SKM-1 treated with dmso at 0.1 percent for 144 hours (cell line): ENCODE measurements around the gene ZRANB2.

Source experiments
- DNase-seq: peaks from one replicate; lab custom pipeline; 2025; ENCODE audit not compliant: unreplicated experiment; lab: John Stamatoyannopoulos, UW

ZRANB2 gene, protein sequence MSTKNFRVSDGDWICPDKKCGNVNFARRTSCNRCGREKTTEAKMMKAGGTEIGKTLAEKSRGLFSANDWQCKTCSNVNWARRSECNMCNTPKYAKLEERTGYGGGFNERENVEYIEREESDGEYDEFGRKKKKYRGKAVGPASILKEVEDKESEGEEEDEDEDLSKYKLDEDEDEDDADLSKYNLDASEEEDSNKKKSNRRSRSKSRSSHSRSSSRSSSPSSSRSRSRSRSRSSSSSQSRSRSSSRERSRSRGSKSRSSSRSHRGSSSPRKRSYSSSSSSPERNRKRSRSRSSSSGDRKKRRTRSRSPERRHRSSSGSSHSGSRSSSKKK

DNA sequence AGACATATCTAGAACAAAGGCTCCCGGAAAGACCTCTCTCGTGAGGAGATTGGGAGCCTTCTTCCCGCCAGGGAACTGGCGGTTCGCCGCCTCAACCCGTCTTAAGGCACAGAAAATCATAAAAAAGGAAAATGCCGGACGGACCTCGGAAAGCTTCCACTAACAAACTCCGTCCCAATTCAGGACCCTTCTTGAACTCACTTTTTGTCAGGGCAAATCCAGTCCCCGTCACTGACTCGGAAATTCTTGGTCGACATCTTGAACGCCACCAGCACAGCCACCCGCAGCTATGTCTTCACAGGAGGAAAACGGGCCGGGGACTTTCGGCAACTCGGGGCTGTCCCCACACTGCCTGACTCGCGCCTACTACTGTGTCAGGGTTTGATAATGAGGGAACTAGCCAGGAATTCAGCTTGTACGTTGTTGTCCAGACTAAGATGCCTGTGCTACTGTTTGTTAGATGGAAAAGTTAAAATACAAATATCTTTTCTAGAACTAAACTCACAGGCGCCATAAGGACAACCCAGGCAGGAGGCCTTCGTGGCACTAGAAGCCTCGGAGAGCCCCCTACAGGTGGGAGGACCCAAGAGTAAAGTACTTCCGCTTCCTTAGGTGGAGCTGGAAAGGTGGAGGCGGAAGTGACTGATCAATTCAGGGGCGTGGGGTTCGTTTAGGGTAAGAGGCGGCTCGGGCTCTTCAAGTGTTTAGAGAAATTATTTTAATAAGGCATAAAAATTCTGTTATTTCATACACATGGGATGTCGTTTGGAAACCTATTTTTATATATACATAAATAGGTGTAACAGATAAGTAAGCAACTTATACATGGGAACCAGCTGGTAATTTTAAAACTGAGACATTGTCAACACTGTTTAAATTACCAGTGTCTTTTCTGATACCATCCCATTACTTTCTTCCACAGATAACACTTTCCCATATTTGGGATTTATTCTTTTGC lies at the start of gene ZRANB2:
Gene ZRANB2, minus strand, starts transcription at position 297 of the 958 bp plus-strand sequence. Its CDS starts 40 bp downstream, at position 257.
- peak; percentile 97 for DNase-seq

DNA sequence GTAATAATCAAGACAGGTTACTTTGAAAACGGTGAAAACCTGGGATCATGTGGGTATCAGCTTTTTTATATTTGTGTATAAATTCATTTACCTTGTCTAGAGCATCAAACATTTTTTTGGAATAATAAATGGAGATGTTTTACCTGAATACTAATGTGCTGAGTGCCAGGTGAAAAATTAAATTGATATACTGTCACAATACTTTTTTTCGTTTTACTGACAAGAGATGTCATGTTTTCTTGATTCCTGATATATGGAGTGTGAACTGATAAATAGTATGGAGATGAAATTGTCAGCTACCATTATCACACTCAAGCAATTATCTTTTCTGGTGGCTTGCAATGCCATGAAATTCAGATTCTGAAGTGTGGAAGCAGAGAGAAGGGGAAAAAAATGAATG lies 47.2 kb upstream of the ZRANB2 start:
- no peak for DNase-seq

DNA sequence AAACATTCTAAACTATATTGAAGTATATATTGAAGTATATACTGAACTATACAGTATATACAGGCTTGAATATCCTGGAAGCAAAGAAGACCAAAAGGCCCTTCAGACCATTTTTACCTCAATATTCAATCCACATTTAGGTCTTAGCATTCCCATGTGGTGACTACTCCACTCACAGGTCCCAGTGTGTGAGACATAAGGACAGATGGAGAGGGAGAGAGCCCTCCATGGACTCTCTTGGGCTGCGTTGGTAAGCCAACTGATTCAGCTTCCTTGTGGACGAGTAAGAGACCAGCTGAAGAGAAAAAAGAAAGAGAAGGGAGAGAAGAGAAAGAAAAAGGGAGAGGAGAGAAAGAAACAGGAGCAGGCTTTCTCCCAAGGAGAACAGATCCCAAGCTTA lies 37.3 kb upstream of the ZRANB2 start:
- DNase-seq, result no peak

DNA sequence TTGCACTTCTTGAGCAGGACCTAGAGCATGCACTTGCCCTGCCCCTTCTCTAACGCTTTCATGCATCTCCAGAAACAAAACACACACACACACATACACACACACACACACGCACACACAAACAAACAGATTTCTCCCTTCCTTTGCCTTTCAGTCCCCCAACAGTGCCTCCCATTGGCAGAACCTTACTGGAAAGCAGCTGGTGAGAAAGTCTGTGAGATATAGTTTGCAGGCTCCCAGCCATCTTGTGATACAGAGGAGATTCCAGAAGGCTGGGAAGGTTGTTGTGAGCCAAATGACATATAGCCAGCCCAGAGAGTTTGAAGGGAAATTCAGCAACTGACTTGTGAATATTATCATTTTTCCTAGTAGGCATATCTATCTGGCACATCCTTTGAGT lies 35.9 kb upstream of the ZRANB2 start:
- DNase-seq, result no peak

DNA sequence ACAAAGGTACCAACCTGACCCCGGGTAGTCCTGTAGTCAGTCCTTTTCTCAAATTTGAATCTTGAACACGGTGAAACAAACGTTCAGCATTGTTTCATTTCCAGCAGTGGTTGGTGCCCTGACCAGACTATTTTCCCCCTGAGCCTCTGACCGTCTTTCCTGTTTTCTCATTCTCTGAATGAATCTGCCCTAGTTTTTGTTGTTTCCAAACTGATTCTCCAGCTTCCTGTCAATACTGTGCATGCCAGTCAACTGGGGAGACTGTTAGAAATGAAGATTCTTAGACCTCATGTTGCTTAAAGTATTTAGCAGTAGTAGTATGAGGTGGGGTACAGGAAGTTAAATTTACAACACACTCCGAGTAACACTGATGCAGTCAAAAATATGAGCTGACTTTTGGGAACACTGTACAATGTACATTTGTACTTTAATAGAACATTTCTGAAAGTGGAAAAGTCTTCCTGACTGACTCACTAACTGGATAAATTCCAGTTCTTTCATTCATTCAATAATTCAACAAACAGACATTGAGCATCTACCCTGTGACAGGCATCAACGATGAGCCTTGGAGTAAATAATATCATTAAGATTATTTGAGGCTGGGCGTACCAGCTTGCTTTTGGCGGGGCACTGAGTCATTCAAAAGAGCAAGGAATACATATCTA lies 26.0 kb upstream of the ZRANB2 start:
- no peak for DNase-seq

DNA sequence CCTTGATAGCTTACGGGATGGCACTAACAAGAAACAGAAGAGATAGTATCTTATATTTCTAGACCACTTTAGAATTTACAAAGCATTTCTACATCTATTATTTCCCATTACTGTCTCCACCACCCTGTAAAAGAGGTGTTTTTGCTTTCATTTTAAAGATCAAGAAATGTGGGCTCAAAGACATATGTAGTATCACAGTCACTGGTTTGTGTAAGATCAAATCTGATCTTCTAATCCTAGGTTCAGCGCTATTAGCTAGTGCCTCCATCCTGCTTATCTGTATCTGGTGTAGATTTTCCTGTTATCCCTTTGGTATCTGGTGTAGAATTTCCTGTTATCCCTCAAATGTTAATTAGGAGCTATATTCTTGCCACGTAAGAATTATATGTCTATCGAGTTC lies 23.6 kb upstream of the ZRANB2 start:
- DNase-seq, result no peak

DNA sequence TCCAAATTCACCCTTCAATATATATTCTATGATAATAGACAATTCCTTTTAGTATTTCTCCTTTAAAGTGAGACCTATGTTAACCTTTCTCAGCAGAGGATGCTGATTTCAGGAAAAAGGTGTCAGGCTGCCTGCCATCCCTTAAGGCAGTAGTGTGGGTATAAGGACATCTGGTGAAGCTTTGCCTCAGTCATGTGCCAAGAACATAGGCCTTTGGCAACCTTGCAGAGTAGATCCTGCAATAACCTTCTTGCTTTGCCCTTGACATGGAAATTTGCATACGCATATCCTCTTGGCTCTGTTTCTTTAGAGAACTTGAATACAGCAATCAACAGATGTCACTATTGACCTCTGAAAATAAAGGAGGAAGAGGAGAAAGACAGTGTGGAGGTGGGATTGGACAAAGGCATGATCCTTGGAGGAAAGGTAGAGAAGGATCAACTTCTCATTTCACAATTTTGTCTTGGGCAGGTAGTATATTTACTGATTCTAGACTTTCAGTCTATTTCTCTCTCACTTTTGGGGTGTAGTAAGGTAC lies 21.1 kb upstream of the ZRANB2 start:
- no peak for DNase-seq

DNA sequence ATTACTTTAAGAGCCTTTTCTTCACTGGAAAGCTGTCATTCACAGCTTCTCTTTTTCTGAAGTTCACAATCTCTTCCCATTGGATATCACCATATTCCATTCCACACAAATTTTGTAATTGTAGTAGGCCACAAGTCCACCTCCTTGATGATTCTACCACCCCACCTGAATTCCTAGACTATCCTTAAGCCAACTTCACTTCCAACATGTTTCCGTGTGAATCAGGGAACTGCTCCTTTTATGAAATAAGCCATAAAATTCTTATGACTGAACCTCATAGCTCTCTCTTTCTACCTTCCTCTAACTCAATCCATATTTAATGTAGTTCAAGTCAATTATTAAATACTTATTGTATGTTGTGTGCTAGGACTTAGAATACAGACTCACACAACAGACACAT lies 16.6 kb upstream of the ZRANB2 start:
- no peak for DNase-seq

DNA sequence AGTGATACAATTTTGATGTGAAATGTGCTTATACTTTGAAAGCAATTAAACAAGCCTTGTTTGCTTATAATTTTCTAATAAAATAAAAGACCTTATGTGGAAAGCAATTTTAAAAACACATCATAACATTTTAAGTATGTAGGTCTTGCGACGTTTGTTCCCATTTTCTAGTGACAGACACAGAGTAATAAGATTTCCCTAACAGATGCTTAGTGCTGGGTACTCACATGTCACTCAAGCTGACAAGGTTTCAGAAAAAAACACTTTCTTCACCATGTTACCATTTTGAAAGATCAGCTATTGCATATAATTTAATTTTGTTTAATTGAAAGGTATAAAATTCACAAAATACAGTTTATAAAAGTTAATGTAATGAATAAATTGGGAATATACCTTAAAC lies 14.1 kb upstream of the ZRANB2 start:
- DNase-seq, result no peak

DNA sequence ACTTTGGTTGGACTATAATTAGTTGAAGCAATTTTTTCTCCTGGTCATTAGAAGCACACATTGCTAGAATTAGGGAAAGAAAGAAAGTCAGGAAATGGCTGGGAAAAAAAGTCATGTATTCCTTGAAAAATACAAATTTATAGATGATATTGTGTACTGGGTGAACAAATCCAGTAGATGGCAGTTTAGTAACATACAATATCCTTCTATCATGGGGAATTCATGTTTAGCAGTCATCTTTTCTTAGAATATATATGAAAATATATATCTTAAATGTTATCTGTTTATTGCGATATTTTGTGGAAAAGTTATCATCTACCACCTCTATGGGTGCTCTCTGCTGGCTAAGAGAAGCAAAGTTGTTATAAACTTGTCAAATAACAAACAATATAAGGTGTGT lies 13.1 kb upstream of the ZRANB2 start:
- peak; percentile 16 for DNase-seq

DNA sequence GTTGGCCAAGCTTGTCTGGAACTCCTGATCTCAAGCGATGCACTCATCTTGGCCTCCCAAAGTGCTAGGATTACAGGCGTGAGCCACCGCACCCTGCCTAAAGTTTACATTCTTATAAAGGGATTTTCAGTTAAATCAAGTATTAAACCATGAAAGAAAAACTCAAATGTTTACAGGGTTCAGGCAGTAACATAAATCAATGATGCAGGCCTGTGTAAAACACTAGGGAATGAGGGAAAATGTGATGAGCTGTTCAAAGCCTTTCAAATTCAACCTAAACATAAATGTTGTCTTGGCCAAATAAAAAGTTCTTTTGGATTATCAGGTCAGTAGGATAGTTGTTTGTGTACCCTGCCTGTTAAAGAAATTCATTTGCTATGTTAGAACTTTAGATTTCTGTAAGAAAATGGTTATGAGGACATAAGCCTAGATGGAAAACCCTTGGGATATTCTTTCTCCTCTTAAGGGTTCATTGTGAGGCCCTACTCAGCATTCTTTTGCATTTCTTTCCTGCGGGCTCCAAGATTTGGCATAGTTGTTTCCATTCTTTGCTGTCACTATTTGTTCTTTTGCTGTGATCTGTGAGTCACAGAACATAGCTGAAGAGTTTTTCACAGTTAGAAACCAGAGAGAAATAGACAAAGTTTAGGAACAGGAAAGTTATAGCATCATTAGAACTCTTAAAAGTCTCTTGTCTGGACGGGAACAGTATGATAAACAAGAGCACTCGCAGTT lies 8.9 kb upstream of the ZRANB2 start:
- no peak for DNase-seq

DNA sequence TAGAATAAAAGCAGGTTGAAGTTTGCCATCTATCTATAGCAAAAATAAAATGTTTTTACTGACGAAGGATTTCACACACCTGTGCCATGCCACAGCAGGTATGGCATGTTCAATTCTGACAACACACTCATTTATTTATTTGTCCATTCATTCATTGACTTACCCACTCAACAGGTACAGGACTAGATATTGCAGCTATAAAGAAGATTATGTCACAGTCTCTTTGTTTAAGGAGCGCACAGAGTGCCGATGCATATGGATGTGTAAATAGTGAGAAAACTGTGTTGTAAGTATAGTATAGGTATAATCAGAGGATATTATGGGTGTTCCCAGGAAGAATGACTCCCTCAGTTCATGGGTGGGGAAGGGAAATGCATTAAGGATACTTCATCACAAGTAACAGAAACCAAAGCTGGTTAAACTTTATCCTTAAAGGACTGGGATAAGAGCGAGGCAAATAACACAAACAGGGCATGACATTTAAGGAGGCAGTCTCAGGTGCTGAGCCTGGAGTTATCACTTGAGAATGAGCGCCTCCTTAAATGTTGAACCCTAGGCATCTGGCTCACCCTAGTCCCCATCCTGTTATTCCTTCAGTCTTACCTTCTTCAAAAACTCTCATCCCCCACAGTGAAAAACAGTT lies 7.9 kb upstream of the ZRANB2 start:
- no peak for DNase-seq

DNA sequence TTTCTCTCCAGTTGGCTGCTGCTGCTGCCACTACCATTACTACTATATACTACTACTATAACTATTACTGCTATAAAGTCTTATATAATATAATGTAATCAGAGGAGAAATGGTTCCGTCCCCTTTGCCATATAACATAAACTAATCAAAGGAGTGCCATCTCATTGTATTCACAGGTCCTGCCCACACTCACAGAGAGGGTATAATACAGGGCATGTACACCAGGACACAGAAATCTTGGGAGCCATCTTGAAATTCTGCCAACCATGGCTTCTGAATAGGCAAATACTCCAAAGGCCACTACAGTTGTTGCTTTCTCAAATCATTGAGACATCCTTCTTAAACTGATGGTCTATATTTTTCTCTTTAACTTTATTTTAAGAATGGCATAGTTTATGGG lies 6.9 kb upstream of the ZRANB2 start:
- no peak for DNase-seq

DNA sequence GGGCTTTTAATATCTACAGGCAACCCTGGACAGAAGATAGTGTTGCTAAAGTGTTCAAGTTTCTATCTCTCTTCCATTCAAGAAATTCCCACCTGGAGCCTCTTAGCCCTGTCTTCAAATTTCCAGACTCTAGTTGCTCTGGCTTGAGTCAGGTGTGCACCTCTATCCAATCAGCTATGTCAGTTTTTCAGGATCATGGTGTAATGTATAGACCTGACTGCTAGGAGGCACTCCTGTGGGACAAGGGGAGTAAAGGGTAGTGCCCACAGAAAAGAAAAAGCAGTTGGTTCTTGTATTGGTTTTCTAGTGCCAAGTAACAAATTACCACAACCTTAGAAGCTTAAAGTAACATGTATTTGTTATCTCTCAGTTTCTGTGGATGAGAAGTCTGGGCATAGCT lies 6.2 kb upstream of the ZRANB2 start:
- DNase-seq, result no peak

DNA sequence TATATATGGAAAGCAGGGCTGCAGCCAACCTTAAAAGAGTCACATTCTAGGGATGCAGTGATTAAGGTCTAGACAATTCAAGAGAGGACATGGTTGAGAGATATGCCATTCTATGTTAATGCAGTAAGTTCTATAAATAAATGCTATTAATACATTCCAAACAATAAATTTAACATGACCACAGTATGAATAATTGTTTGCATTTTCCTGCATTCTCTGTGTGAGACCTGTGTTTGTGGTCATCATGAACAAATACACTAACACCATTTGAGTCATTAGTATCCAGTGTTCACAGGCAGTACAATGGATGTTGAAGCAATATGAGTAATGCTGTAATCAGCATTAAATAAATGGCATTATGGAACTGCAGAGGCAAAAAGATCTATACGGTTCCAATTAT lies 5.5 kb upstream of the ZRANB2 start:
- no peak for DNase-seq

DNA sequence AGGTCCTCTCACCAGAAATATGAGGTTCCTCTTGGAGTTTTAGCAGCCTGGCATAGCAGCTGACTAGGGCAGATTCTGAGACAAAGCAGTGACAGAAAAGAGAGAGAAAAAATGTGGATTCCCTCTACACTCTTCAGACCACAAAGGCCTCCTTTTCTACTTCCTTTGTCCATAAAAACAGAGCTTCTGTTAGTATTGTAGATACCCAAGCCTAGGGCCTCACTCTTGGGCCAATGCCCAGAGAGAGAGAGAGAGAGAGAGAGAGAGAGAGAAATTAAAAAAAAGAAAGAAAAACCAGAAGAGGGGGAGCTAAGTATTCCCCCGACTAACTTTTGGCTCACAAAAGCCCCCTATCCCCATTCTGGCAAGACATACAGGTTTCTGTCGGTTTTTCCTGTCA lies 2.4 kb upstream of the ZRANB2 start:
- DNase-seq, result no peak

DNA sequence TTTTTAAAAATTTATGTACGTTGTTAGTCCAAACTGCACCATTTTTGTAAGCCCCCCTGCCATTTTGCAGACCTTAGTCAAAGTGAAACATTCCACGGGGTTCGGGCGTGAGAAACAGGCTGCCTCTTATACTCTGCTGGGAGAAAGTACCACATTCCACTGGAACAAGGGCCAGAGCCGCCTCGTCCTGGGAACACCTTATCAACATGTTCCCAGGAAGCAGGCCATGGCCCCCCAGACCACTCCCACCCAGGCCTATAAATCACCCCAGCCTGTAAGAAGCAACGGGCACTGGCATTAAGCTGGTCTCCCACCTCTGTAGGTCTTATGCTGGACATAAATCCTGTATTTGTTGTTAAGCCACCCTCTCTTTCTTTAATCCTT lies 854 bp upstream of the ZRANB2 start:
- DNase-seq, result no peak

DNA sequence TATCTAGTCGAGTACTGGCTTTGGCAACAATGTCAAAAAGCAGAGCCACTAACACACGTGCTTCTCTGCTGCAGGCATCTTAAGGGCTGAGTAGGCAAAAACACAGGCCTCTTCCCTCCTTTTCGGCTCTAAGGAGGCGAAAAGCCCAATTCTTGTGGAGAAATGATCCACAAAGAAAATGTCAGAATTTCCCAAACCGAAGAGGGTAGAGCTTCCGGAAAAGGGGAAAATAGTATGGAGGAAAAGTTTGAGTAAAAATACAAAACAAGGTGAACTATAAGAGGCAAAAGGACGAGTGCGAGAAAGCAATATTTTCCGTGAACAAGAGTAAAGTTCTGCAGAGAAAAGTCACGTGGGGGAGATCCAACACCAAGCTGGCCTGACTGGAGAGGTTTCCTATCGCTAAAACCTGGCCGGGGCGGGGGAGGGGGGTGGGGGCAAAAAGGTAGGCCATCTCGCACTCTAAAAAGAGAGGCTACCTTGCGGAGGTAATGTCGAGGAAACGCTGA lies 551 bp downstream of the ZRANB2 start:
- peak; percentile 10 for DNase-seq

DNA sequence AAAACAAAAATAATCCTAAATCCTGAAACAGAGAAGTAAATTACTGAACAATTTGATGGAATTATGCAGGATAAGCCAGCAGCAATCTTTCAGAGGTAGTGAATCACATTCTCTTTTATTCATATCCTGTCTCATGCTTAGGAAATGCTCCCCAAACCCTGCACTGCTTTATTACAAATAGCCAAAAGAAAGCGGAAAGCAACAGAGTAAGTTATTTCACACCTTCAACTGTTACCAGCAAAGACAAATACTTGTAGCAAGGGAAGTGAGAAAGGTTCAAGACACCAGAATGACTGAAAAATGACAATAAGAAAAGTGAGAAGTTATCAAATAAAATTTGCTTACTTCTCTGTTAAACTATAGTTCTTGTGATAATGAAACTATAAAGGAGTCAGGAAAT lies 6.2 kb downstream of the ZRANB2 start:
- DNase-seq, result no peak

DNA sequence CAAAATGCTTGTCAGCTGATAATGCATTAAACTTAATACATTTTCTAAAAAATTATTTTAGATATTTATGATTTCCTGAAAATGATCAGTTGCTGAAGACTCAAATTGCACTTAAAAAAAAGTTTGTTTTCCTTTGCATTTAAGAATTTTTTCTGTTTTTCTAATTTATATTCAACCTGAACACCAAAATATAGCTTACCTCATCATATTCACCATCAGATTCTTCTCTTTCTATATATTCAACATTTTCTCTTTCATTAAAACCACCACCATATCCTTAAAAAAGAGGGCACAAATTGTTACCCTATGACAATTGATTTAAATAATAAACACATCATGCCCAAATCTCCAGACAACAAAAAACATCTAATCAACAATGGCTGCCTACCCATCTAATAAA lies 8.6 kb downstream of the ZRANB2 start:
- no peak for DNase-seq
